ENCODE data around the gene ANKRD33B. TPM values are rescaled to one million over a fixed set of nuclear protein-coding genes. Genes with fewer than 3 reads are reported as not detected.

The ANKRD33B gene
- total RNA-seq, 3 donors from 2014 or later, result 3.3 to 5.3 (median 3.8) TPM

DNA sequence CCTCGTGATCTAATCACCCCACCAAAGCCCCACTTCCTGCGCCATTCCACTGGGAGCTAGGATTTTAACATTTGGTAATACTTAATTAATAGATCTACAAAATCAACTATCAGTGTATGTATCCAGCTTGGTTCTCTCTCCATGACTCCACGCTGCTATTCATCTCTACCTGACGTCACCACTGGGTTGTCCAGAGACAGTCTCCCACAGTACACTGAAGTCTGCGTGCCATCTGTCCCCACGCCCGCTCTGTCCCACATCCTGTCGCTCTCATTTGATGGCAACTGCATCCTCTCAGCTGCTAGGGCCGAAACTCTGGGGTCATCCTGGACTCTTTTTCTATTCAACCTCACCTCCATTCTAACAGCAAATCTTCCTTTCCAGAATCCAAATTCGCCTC lies 53.2 kb downstream of the ANKRD33B start:
- Histone ChIP-seq H3K9me3 (no peaks in the 10 kb centered on the region), H3K27me3 (no peaks in the 10 kb centered on the region), H3K27ac (no peak overlapping the region), H3K4me1 (no peaks in the 10 kb centered on the region), H3K36me3 (no peaks in the 10 kb centered on the region), H3K4me3 (no peak overlapping the region)
- DNase-seq (ENCODE audit: low spot score in 2 of 2), result no peak
- intact Hi-C loops (cut with DNase I; ENCODE audit: low total_unique reads), result no loop called here
- TF ChIP-seq CTCF (IDR thresholded peaks at IDR 0.05) (no peak), POLR2AphosphoS5 (IDR thresholded peaks at IDR 0.05) (no peak), POLR2A (IDR thresholded peaks at IDR 0.05) (no peak)

DNA sequence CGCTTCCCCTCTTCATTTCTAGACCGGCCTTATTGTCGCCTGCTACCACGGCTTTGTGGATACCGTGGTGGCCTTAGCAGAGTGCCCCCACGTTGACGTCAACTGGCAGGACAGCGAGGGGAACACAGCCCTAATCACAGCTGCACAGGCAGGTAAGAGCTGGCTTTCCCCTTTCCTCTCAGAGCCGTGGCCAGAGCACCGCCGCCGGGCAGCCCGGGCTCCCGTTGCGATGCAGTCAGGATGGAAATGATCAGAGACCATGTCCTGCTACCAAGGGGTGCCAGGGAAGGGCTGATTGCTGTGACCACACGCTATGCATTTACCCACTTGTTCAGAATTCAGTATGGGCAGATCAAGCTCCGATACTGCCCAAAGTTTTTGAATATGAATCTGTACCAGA lies 54.4 kb downstream of the ANKRD33B start:
- Histone ChIP-seq H3K4me1 (no peaks in the 10 kb centered on the region), H3K9me3 (no peaks in the 10 kb centered on the region), H3K4me3 (no peak overlapping the region), H3K36me3 (no peaks in the 10 kb centered on the region), H3K27ac (no peak overlapping the region), H3K27me3 (no peaks in the 10 kb centered on the region)
- TF ChIP-seq POLR2AphosphoS5 (IDR thresholded peaks at IDR 0.05) (no peak), CTCF (IDR thresholded peaks at IDR 0.05) (no peak), POLR2A (IDR thresholded peaks at IDR 0.05) (no peak)
- DNase-seq (ENCODE audit: low spot score in 2 of 2), result no peak
- intact Hi-C loops (cut with DNase I; ENCODE audit: low total_unique reads), result no loop called here

DNA sequence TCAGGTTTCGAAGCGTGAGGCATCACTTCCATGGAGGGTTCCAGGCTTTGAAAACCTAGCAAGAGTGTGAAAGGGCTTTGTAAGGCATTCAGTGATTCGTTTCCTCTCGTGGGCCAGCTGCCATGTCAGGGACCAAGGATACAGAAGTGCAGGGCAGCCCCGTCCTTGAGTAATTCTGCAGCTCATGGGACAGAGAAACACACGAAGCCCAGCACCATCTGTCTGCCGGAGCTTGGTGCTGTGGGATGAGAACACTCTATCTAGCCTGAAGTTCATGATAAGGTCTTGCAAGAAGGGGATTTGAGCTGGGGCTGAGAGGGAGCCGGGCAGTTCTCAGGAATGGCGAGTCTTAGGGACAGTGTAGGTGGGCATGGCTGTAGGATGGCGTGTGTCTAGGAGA lies 55.8 kb downstream of the ANKRD33B start:
- no peak for TF ChIP-seq POLR2A (IDR thresholded peaks at IDR 0.05)
- TF ChIP-seq CTCF (IDR thresholded peaks at IDR 0.05), result no peak
- no peak for TF ChIP-seq POLR2AphosphoS5 (IDR thresholded peaks at IDR 0.05)
- Histone ChIP-seq H3K4me3 (no peak overlapping the region), H3K27me3 (no peaks in the 10 kb centered on the region), H3K36me3 (no peaks in the 10 kb centered on the region), H3K9me3 (no peaks in the 10 kb centered on the region), H3K27ac (no peak overlapping the region), H3K4me1 (no peaks in the 10 kb centered on the region)
- intact Hi-C loops (cut with DNase I; ENCODE audit: low total_unique reads), result loop anchor here (10.0 kb wide), 1 partner anchor 155 kb away; no protein-coding TSS in a partner anchor
- no peak for DNase-seq (ENCODE audit: low spot score in 2 of 2)

DNA sequence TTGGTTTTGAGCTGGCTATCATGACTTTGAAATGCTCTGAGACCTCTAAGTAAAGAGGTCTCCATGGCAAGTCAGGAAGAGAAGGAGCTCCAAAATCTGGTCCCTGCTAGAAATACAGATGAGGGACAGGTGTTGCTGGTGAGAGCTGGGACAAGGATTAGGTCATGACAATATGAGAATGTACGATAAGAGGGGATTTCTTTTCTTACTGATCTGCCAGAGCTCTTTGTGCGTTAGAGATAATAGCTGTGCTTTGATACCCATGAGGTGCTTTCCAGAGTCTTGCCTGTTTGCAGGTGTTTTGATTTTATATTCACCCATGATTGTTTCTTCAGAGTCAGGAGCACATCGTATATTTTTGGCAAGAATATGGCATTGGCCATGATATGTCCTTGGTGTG lies 56.5 kb downstream of the ANKRD33B start:
- Histone ChIP-seq H3K9me3 (no peaks in the 10 kb centered on the region), H3K27me3 (no peaks in the 10 kb centered on the region), H3K36me3 (no peaks in the 10 kb centered on the region), H3K4me3 (no peak overlapping the region), H3K4me1 (no peaks in the 10 kb centered on the region), H3K27ac (no peak overlapping the region)
- DNase-seq (ENCODE audit: low spot score in 2 of 2), result no peak
- intact Hi-C loops (cut with DNase I; ENCODE audit: low total_unique reads), result loop anchor here (10.0 kb wide), 1 partner anchor 156 kb away; no protein-coding TSS in a partner anchor
- TF ChIP-seq POLR2A (IDR thresholded peaks at IDR 0.05), result no peak
- no peak for TF ChIP-seq CTCF (IDR thresholded peaks at IDR 0.05)
- TF ChIP-seq POLR2AphosphoS5 (IDR thresholded peaks at IDR 0.05), result no peak

- DNase-seq (ENCODE audit: low spot score in 2 of 2), result no peak
- H3K36me3 ChIP-seq, result no peaks in the 10 kb centered on the region
- H3K27ac ChIP-seq, result no peak overlapping the region
- intact Hi-C loops (cut with DNase I; ENCODE audit: low total_unique reads), result loop anchor here (10.0 kb wide), 1 partner anchor 157 kb away; no protein-coding TSS in a partner anchor
- TF ChIP-seq POLR2A (IDR thresholded peaks at IDR 0.05) (no peak), CTCF (IDR thresholded peaks at IDR 0.05) (no peak), POLR2AphosphoS5 (IDR thresholded peaks at IDR 0.05) (no peak)
- H3K9me3 ChIP-seq, result no peaks in the 10 kb centered on the region
- H3K27me3 ChIP-seq, result no peaks in the 10 kb centered on the region
- no peaks in the 10 kb centered on the region for H3K4me1 ChIP-seq
- H3K4me3 ChIP-seq, result no peak overlapping the region
Measured at GRCh38 chr5:10621832-10622231, 58.0 kb downstream of the ANKRD33B start.

All from breast epithelium (tissue), 4 donors.